Left forelimb (tissue), 1 donor: ENCODE results near the gene CAPN9.
"Not testable (repeated sequence)": the region's sequence is repeated elsewhere in the genome, so short reads cannot be mapped to it uniquely, and the experiment has no call there.

Source experiments
- DNase-seq: peaks from one replicate; pipeline ENCODE4 v3.0.0-alpha.2; 2018; ENCODE audit warnings: low spot score

Gene CAPN9

GRCh38 chr1:230747127-230747730, at the start of gene CAPN9:
TSS of gene CAPN9 (plus strand) at chr1:230747388. CDS start at chr1:230747497, 109 bp downstream.
- no peak for DNase-seq

- DNase-seq: no peak
Observed at GRCh38 chr1:230698130-230698529, 49.1 kb upstream of the CAPN9 start.

GRCh38 chr1:230698964-230699363, 48.2 kb upstream of the CAPN9 start:
- not testable (repeated sequence) for DNase-seq

- DNase-seq: no peak
Observed at GRCh38 chr1:230699716-230700115, 47.5 kb upstream of the CAPN9 start.

GRCh38 chr1:230700132-230700531, 47.1 kb upstream of the CAPN9 start:
- DNase-seq: no peak

- DNase-seq: no peak
Observed at GRCh38 chr1:230701434-230701833, 45.8 kb upstream of the CAPN9 start.

- DNase-seq: no peak
Observed at GRCh38 chr1:230701895-230702768, 45.1 kb upstream of the CAPN9 start.

GRCh38 chr1:230702934-230703678, 44.1 kb upstream of the CAPN9 start:
- no peak for DNase-seq

GRCh38 chr1:230703679-230704385, 43.4 kb upstream of the CAPN9 start:
- no peak for DNase-seq

- no peak for DNase-seq
Observed at GRCh38 chr1:230704830-230705229, 42.4 kb upstream of the CAPN9 start.

GRCh38 chr1:230705289-230706019, 41.7 kb upstream of the CAPN9 start:
- no peak for DNase-seq

GRCh38 chr1:230706020-230706699, 41.0 kb upstream of the CAPN9 start:
- DNase-seq: no peak

GRCh38 chr1:230706887-230707731, 40.1 kb upstream of the CAPN9 start:
- DNase-seq: no peak

GRCh38 chr1:230707732-230708630, 39.2 kb upstream of the CAPN9 start:
- DNase-seq: no peak

- DNase-seq: no peak
Observed at GRCh38 chr1:230708631-230709580, 38.3 kb upstream of the CAPN9 start.

GRCh38 chr1:230709619-230710542, 37.3 kb upstream of the CAPN9 start:
- DNase-seq: no peak

GRCh38 chr1:230710543-230710904, 36.7 kb upstream of the CAPN9 start:
- DNase-seq: no peak
